ENCODE measurements around the gene ANKRD40CL. TPM values are rescaled to one million over a fixed set of nuclear protein-coding genes. Genes with fewer than 3 reads are reported as not detected.

The ANKRD40CL gene
- total RNA-seq, 2 donors from 2014 or later, result not detected

GRCh38 chr17:50797135-50797810 lies 30.0 kb upstream of the ANKRD40CL start:
- H3K9me3 Mint-ChIP-seq, result no peaks in the 10 kb centered on the region
- DNase-seq (ENCODE audit: low spot score in 2 of 2) (no peak), ATAC-seq (no peak)
- H3K27ac Mint-ChIP-seq, result no peak overlapping the region
- H3K36me3 Mint-ChIP-seq, result no peaks in the 10 kb centered on the region

- Mint-ChIP-seq H3K27ac (no peak overlapping the region), H3K9me3 (no peaks in the 10 kb centered on the region)
- no peak for ATAC-seq
These were observed 27.0 kb upstream of the ANKRD40CL start for GRCh38 chr17:50794361-50794760.

DNA sequence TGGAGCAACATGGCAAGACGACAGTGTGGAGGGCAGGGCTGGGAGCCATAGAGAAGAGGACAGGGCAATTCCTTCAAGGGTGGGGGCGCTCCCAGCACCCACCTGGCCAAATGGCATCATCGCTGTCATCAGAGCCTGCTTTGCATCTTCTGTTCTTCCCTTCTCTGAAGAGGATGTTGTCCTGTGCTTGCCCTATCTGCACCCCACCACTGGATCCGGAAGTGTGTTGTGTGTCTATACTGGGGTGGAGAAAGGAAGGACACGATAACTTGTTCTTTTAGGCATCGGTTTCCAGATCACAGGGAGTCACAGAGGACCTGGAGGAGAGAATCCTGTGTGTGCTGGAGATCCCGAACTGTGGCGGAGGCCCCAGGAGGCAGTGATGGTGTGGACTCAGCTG lies 25.7 kb upstream of the ANKRD40CL start:
- ATAC-seq (no peak), DNase-seq (ENCODE audit: low spot score in 2 of 2) (no peak)
- Mint-ChIP-seq H3K36me3 (no peaks in the 10 kb centered on the region), H3K9me3 (no peaks in the 10 kb centered on the region), H3K27ac (no peak overlapping the region)

More at GRCh38 chr17:50794361-50794760, 27.0 kb upstream of the ANKRD40CL start:
- H3K36me3 Mint-ChIP-seq, result no peaks in the 10 kb centered on the region
- DNase-seq (ENCODE audit: low spot score in 2 of 2), result no peak

DNA sequence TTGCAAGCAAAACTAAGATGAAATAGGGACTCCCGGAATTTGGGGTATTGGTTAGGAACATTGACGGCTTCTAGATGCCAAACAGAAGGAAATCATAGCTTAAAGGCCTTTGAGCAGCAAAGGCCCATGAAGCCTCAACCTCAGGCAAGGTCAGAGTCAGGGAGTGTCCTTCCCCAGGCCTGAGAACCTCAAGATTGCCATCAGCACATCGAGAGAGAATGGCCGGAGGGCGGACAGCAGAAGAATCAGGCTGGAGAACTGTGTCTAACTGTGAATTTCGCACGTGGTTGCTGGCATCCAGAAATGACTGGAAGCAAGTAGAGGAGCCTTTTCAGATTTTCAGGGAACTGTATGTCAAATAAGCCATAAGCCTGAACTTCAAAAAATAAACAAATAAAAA lies 24.8 kb upstream of the ANKRD40CL start:
- Mint-ChIP-seq H3K27ac (no peak overlapping the region), H3K9me3 (no peaks in the 10 kb centered on the region), H3K36me3 (no peaks in the 10 kb centered on the region)
- no peak for DNase-seq (ENCODE audit: low spot score in 2 of 2)
- no peak for ATAC-seq

DNA sequence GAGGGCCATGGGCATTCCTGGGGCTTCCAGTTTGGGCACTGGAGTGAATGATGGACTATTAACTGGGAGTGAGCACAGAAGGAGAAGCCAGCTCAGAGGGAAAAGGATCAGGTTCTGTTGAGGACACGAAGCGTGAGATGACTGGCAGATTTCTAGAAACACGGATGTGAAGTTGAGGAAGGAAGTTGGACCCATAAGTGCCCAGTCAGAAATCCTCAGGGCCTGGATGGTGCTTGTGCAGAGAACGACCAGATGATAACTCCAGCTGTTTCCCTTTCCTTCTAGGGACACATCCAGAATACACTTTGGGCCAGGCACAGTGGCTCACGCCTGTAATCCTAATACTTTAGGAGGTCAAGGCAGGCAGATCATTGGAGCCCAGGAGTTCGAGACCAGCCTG lies 23.3 kb upstream of the ANKRD40CL start:
- ATAC-seq (no peak), DNase-seq (ENCODE audit: low spot score in 2 of 2) (no peak)
- Mint-ChIP-seq H3K9me3 (no peaks in the 10 kb centered on the region), H3K27ac (peak overlapping the region in 1 of 2 donors; percentile 62), H3K36me3 (no peaks in the 10 kb centered on the region)

- ATAC-seq (no peak), DNase-seq (ENCODE audit: low spot score in 2 of 2) (no peak)
- Mint-ChIP-seq H3K36me3 (no peaks in the 10 kb centered on the region), H3K9me3 (no peaks in the 10 kb centered on the region), H3K27ac (no peak overlapping the region)
These were observed 19.8 kb upstream of the ANKRD40CL start for GRCh38 chr17:50787106-50787505.

- DNase-seq (ENCODE audit: low spot score in 2 of 2) (no peak), ATAC-seq (no peak)
- no peaks in the 10 kb centered on the region for H3K9me3 Mint-ChIP-seq
- H3K36me3 Mint-ChIP-seq, result no peaks in the 10 kb centered on the region
- H3K27ac Mint-ChIP-seq, result no peak overlapping the region
These were observed 18.7 kb upstream of the ANKRD40CL start for GRCh38 chr17:50785946-50786570.

GRCh38 chr17:50785126-50785525 lies 17.8 kb upstream of the ANKRD40CL start:
- no peak overlapping the region for H3K27ac Mint-ChIP-seq
- ATAC-seq, result no peak
- H3K36me3 Mint-ChIP-seq, result no peaks in the 10 kb centered on the region
- no peak for DNase-seq (ENCODE audit: low spot score in 2 of 2)
- H3K9me3 Mint-ChIP-seq, result no peaks in the 10 kb centered on the region

- ATAC-seq, result no peak
- H3K9me3 Mint-ChIP-seq, result no peaks in the 10 kb centered on the region
- DNase-seq (ENCODE audit: low spot score in 2 of 2), result no peak
- peak overlapping the region in 1 of 2 donors; percentile 0 for H3K27ac Mint-ChIP-seq
- no peaks in the 10 kb centered on the region for H3K36me3 Mint-ChIP-seq
These were observed 16.6 kb upstream of the ANKRD40CL start for GRCh38 chr17:50783905-50784304.

GRCh38 chr17:50783193-50783660 lies 15.9 kb upstream of the ANKRD40CL start:
- no peak overlapping the region for H3K27ac Mint-ChIP-seq
- no peaks in the 10 kb centered on the region for H3K9me3 Mint-ChIP-seq
- peak; percentile 92 to 94 for ATAC-seq
- H3K36me3 Mint-ChIP-seq, result no peaks in the 10 kb centered on the region
- peak; percentile 78 to 87 for DNase-seq (ENCODE audit: low spot score in 2 of 2)

DNA sequence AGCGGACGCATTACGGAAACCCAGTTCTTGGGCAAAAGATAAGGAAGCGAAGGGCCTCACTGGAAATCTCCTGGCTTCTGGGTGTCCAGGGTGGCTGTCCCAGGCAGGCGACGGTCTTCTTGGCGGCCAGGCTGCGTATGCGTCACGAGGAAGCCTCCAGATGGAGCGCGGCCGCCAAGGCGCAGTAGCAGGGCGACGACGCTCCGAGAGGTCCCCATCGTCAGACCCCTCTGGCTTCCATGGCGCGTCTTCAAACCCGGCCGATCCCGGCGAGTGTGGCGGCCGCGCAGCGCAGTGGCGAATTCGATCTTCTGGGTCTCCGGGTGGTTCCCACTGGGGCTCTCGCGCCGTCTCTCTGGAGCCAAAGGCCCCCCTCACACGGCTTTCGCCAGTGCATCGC lies 13.8 kb upstream of the ANKRD40CL start:
- Mint-ChIP-seq H3K9me3 (no peaks in the 10 kb centered on the region), H3K36me3 (no peaks in the 10 kb centered on the region), H3K27ac (no peak overlapping the region)
- DNase-seq (ENCODE audit: low spot score in 2 of 2), result no peak
- no peak for ATAC-seq

DNA sequence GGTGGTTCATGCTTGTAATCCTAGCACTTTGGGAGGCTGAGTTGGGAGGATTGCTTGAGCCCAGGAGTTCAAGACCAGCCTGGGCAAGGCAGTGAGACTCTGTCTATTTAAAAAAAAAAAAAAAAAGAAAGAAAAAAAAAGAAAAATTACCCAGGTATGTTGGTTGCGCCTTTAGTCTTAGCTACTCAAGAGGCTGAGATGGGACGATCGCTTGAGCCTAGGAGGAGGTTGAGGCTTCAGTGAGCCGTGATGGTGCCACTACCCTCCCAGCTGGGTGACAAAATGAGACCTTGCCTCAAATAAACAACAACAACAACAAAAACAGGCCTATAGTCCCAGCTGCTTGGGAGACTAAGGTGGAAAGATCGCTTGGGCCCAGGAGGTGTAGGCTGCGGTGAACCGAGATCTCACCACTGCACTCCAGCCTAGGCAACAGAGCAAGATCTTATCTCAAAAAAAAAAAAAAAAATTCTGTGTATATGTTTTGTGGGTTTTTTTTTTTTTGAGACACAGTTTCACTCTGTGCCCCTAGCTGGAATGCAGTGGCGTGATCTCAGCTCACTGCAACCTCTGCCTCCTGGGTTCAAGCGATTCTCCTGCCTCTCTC lies 12.5 kb upstream of the ANKRD40CL start:
- no peak for DNase-seq (ENCODE audit: low spot score in 2 of 2)
- Mint-ChIP-seq H3K27ac (no peak overlapping the region), H3K9me3 (no peaks in the 10 kb centered on the region), H3K36me3 (no peaks in the 10 kb centered on the region)
- peak; percentile 35 to 58 for ATAC-seq

DNA sequence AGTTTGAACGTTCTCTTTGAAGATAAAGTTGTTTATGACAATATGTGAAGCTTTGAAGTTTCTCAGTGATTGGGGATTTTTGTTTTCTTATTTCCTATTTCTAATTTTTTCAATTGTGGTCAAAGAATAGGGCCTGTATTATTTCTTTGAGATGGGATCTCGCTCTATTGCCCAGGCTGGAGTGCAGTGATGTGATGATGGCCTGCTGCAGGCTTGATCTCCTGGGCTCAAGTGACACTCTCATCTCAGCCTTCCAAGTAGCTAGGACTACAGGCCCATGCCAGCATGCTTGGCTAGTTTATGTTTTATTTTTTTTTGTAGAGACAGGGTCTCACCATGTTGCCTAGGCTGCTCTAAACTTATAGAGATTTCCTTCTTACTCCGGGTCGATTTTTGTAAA lies 11.7 kb upstream of the ANKRD40CL start:
- ATAC-seq (no peak), DNase-seq (ENCODE audit: low spot score in 2 of 2) (no peak)
- H3K27ac Mint-ChIP-seq, result no peak overlapping the region
- no peaks in the 10 kb centered on the region for H3K36me3 Mint-ChIP-seq
- no peaks in the 10 kb centered on the region for H3K9me3 Mint-ChIP-seq

GRCh38 chr17:50778471-50778870 lies 11.2 kb upstream of the ANKRD40CL start:
- H3K9me3 Mint-ChIP-seq, result no peaks in the 10 kb centered on the region
- no peak overlapping the region for H3K27ac Mint-ChIP-seq
- H3K36me3 Mint-ChIP-seq, result no peaks in the 10 kb centered on the region
- ATAC-seq, result no peak
- DNase-seq (ENCODE audit: low spot score in 2 of 2), result no peak

- no peak for ATAC-seq
- Mint-ChIP-seq H3K9me3 (no peaks in the 10 kb centered on the region), H3K27ac (no peak overlapping the region), H3K36me3 (no peaks in the 10 kb centered on the region)
- no peak for DNase-seq (ENCODE audit: low spot score in 2 of 2)
These were observed 8.6 kb upstream of the ANKRD40CL start for GRCh38 chr17:50775926-50776325.

DNA sequence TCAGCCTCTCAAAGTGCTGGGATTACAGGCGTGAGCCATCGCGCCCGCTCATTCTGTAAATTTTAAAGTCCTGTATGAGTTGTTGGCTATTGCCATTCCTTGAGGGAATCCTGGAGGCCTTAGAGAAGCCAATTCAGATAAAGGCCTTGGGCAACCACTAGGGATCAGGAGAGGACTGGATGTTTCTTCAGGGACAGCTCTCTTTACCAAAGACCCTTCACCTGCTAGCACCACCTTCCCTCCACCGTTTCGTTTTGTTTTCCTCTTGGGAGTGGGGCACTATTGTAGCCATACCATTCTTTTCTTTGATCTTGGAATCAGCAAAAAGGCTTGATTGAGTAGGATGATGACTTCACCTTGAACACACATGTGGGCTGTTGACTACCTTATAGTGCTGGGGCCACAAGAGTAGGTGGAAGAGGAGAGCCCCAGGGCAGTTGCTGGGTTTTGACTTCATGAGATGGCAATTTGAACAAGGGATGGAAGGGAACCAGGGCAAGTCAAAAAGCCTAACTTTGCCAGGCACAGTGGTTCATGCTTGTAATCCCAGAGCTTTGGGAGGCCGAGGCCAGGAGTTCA lies 7.0 kb upstream of the ANKRD40CL start:
- no peaks in the 10 kb centered on the region for H3K36me3 Mint-ChIP-seq
- H3K9me3 Mint-ChIP-seq, result no peaks in the 10 kb centered on the region
- peak overlapping the region in 1 of 2 donors; percentile 19 for H3K27ac Mint-ChIP-seq
- DNase-seq (ENCODE audit: low spot score in 2 of 2), result no peak
- ATAC-seq, result no peak

GRCh38 chr17:50771991-50772785 lies 4.9 kb upstream of the ANKRD40CL start:
- Mint-ChIP-seq H3K9me3 (no peaks in the 10 kb centered on the region), H3K36me3 (no peaks in the 10 kb centered on the region), H3K27ac (no peak overlapping the region)
- ATAC-seq (no peak), DNase-seq (ENCODE audit: low spot score in 2 of 2) (no peak)

Measured in activated naive CD4-positive, alpha-beta T cell treated with anti-CD3 and anti-CD28 coated beads, Interleukin-2, amount 50 U/mL, for 72 hours (primary cell).